HepG2 (cell line): ENCODE results near the gene OTUD4. TPM values are rescaled to one million over a fixed set of nuclear protein-coding genes. Genes with fewer than 3 reads are reported as not detected.

ENCODE experiments used
- BRF2 ChIP-seq: sonication (generic); formaldehyde crosslinking; IDR thresholded peaks from 2 replicates; pipeline ENCODE4 v1.8.1; 2022; ENCODE audit warnings: mild to moderate bottlenecking, missing genetic modification reagents
- CENPT ChIP-seq: sonication (generic); formaldehyde crosslinking; IDR thresholded peaks from 2 replicates; pipeline ENCODE4 v1.8.0; 2022; ENCODE audit warnings: low read depth, mild to moderate bottlenecking, moderate library complexity, missing genetic modification reagents
- HHEX ChIP-seq: IDR thresholded peaks from 2 replicates; pipeline ENCODE4 v1.6.1; 2016; ENCODE audit warnings: control low read depth
- HMG20A ChIP-seq: IDR thresholded peaks from 2 replicates; pipeline ENCODE4 v1.6.1; 2016; ENCODE audit warnings: borderline replicate concordance
- NFAT5 ChIP-seq: sonication (generic); formaldehyde crosslinking; IDR thresholded peaks from 2 replicates; pipeline ENCODE4 v1.4.0; 2020; ENCODE audit warnings: missing genetic modification reagents
- NR2F6 ChIP-seq, 2 experiments: IDR thresholded peaks; 2 replicates each; pipeline ENCODE4 v1.6.1; 2016; ENCODE audit warnings: antibody characterized with exemption in 1 of 2, mild to moderate bottlenecking in 1 of 2
- ZNF225 ChIP-seq: sonication (generic); formaldehyde crosslinking; IDR thresholded peaks from 2 replicates; pipeline ENCODE4 v1.4.0; 2020; ENCODE audit warnings: mild to moderate bottlenecking, missing genetic modification reagents
- ZNF275 ChIP-seq: sonication (generic); formaldehyde crosslinking; IDR thresholded peaks from 2 replicates; pipeline ENCODE4 v1.8.0; 2022; ENCODE audit warnings: missing genetic modification reagents, mild to moderate bottlenecking, inconsistent platforms, borderline replicate concordance
- ZNF280D ChIP-seq: sonication (generic); formaldehyde crosslinking; IDR thresholded peaks from 2 replicates; pipeline ENCODE4 v1.5.1; 2020; ENCODE audit warnings: mild to moderate bottlenecking, missing genetic modification reagents
- ZNF367 ChIP-seq: sonication (generic); formaldehyde crosslinking; IDR thresholded peaks from 2 replicates; pipeline ENCODE4 v1.4.0; 2020; ENCODE audit warnings: missing genetic modification reagents, borderline replicate concordance
- ZNF639 ChIP-seq: conservative IDR thresholded peaks from 2 replicates; pipeline ENCODE4 v1.6.1; 2018; ENCODE audit warnings: missing genetic modification reagents
- ZNF83 ChIP-seq: sonication (generic); formaldehyde crosslinking; IDR thresholded peaks from 2 replicates; pipeline ENCODE4 v1.4.0; 2020; ENCODE audit warnings: missing genetic modification reagents, mild to moderate bottlenecking, borderline replicate concordance
- polyA plus RNA-seq, 8 experiments: library from polyadenylated mRNA; depleted of rRNA in 3 of 8; stranded (reverse) in 7 of 8; unstranded in 1 of 8; fragments of >200 nt; fragmentation: Illumina TruSeq in 4 of 8; extraction: Trizol in 4 of 8; gene quantifications; 2 replicates each; pipeline versions ENCODE4 v1.2.1 to v1.2.3, GENCODE V29; 2011 to 2016; ENCODE audit warnings: low read depth in 4 of 8, missing spikeins in 1 of 8, mixed read lengths in 1 of 8; ENCODE audit not compliant: insufficient read depth in 1 of 8
- total RNA-seq, 5 experiments: library from RNA; depleted of rRNA; stranded (reverse); fragments of >200 nt; fragmentation: Illumina TruSeq; extraction: Trizol; gene quantifications; 2 replicates each; pipeline ENCODE4 v1.2.3, GENCODE V29; 2016; ENCODE audit warnings: low read depth in 1 of 5

OTUD4 gene
- total and polyA plus RNA-seq, 2 of the 13 experiments (the other 11 are each of a cell fraction or from before 2014, with no cell fraction given): 16.1 to 18.0 TPM

GRCh38 chr4:145097821-145098674 is 82.3 kb downstream of the OTUD4 start, which contains the start of the genes ABCE1 and ANAPC10 (continued):
- TF ChIP-seq ZNF280D (peak; percentile 51), ZNF639 (CRISPR knock-in tag) (peak; percentile 87; the same call in 1 of the 2 replicates), ZNF225 (CRISPR knock-in tag) (0 out of 2 replicates have a peak, but pooled peaks have one; percentile 67), HHEX (CRISPR knock-in tag) (peak; percentile 7; the same call in 1 of the 2 replicates), HMG20A (CRISPR knock-in tag) (no peak), NR2F6 (IDR thresholded peaks at IDR 0.05) (0 out of 2 replicates have a peak, but pooled peaks have one; percentile 10), NR2F6 (CRISPR knock-in tag; IDR thresholded peaks at IDR 0.05) (no peak; the same call in 1 of the 2 replicates), ZNF83 (CRISPR knock-in tag) (peak; percentile 41; the same call in 1 of the 2 replicates), NFAT5 (CRISPR knock-in tag) (no peak), BRF2 (CRISPR knock-in tag) (peak; percentile 61; the same call in 1 of the 2 replicates), CENPT (CRISPR knock-in tag) (no peak), ZNF367 (CRISPR knock-in tag) (no peak), ZNF275 (CRISPR knock-in tag) (peak; percentile 84; the same call in 1 of the 2 replicates)
